ENCODE measurements around the gene PDF.
A peak's percentile ranks its signal among the peaks of the same experiment; 100 is the strongest.
"Not testable (repeated sequence)": the region's sequence is repeated elsewhere in the genome, so short reads cannot be mapped to it uniquely, and the experiment has no call there.

The PDF gene, protein sequence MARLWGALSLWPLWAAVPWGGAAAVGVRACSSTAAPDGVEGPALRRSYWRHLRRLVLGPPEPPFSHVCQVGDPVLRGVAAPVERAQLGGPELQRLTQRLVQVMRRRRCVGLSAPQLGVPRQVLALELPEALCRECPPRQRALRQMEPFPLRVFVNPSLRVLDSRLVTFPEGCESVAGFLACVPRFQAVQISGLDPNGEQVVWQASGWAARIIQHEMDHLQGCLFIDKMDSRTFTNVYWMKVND

DNA sequence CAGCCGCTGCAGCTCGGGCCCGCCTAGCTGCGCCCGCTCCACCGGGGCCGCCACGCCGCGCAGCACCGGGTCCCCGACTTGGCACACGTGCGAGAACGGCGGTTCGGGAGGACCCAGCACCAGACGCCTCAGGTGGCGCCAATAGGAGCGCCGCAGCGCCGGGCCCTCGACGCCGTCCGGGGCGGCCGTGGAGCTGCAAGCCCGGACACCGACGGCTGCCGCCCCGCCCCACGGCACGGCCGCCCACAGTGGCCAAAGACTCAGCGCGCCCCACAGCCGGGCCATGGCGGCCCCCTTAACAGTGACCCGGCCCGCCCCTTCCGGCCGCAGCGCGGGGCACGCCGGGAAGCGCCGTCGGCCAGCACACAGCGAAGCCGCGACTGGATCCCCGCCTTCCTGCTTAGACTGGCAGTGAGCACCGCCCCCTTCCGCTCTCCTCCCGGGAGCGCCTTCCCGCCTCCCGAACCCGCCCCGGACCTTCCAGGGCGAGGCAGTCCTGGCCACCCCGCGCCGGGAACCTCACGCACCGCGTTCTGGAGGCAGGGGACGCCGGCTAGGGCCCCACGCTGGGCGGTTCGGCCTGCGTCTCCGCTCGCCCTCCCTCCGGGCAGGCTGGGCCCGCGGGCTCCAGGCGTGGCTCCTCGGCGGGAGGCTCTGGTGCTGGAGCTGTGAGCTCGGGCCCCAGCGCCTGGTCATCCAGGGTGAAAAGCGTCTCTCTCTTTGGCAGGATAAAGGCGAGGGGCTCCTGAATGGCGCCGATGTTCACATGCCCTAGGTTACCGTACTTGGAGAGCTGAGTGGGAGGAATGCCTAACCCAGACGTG lies at the start of gene PDF:
TSS of gene PDF (minus strand) at position 303 of the 824 bp plus-strand sequence. CDS start at position 285, 18 bp downstream.
- peak; percentile 88 for DNase-seq

DNA sequence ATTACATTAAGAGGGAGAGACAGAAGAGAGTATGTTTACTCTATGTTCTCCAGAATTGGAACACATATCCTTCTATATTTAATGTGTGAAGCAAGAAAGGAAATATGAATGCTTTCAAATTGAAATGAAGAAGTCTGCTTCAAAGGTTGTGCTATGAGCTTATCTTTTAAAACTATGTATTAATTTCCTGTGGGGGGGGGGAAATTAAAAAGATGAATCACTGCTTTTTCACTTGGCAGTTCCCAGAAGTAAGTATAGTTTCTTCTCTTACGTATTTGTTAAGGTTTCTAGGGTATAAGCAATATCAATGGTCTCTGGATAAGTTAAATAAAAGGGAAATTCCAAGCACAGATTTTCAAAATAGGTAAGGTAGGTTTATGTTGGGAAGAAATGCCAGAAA lies 48.4 kb upstream of the PDF start:
- DNase-seq = no peak

DNA sequence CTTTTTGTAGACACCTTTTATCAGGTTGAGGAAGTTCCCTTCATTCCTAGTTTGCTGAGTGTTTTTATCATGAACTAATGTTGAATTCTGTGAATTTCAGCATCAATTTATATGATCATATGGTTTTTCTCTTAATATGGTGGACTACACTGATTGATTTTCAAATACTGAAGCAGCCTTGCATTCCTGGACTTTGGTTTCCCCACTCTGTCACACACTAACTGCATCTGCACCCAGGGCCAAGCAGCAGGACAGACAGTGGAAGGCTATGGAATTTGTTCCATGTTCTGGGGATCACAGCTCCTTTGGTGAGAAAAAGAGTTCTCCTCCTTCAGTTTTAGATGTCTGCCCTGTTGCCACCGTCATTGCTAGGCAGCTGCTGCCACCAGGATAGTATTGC lies 47.6 kb upstream of the PDF start:
- no peak for DNase-seq

DNA sequence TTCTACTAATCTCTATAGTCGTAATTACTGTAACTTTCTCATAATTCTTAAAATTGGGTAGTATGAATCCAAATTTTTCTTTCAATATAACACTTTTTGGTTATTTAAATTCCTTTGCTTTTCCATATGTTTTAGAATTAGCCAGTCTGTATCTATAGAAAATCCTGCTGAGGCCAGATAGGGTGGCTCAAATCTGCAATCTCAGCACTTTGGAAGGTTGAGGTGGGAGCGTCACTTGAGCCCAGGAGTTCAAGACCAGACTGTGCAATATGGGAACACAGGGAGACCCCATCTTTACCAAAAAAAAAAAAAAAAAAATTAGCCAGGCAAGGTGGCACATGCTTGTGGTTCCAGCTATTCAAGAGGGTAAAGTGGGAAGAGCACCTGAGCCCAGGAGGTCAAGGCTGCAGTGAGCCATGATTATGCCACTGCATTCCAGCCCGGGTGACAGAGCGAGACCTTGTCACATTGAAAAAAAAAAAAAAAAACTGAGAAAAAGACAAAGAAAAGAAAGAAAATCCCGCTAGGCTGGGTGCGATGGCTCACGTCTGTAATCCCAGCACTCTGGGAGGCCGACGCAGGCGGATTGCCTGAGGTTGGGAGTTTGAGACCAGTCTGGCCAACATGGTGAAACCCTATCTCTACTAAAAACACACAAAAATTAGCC lies 46.1 kb upstream of the PDF start:
- DNase-seq = no peak

DNA sequence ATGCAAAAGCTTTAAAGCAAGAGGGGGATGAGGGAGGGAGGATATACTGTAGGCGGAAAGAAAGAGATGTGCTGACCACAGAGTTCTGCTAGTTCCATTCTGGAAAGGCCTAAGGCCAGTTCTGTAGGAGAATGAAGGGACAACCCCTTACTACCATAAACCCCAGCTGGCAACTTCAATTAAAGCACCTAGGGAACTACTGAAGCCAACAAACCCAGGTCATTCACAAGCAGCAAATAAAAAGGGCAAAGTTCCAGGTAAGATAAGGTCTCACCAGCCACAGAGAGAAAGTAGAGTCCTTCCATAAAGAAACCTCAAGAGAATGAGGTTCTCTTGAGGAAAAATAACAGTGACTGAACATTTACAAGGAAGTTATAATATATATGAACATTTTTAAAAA lies 42.6 kb upstream of the PDF start:
- DNase-seq = no peak

DNA sequence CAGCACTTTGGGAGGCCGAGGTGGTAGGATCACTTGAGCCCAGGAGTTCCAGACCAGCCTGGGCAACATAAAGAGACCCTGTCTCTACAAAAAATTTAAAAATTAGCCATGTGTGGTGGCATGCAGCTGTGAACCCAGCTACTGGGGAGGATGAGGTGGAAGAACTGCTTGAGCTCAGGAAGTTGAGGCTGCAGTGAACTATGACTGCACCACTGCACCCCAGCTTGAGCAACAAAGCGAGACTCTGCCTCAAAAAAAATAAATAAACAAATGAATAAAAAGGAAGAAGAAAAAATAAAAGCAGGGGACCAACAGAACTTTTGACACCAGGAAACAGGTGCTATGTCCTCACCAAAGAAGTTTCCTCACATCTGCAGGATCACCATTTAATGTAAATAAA lies 41.2 kb upstream of the PDF start:
- DNase-seq = no peak

DNA sequence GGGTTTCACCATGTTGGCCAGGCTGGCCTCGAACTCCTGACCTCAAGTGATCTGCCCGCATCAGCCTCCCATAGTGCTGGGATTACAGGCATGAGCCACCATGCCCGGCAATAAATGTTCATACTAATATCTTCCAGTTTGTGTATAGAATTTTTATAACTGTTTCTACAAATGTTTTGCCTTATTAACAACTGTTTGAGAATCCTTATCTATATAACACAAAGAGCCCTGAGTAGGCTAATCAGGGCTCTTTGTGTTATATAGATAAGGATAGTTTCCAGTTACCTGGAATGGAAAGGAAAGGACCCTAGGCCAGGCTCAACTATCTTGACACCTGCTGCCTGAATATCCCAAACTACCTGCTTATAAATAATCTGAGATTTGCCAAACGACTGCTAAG lies 38.5 kb upstream of the PDF start:
- no peak for DNase-seq

DNA sequence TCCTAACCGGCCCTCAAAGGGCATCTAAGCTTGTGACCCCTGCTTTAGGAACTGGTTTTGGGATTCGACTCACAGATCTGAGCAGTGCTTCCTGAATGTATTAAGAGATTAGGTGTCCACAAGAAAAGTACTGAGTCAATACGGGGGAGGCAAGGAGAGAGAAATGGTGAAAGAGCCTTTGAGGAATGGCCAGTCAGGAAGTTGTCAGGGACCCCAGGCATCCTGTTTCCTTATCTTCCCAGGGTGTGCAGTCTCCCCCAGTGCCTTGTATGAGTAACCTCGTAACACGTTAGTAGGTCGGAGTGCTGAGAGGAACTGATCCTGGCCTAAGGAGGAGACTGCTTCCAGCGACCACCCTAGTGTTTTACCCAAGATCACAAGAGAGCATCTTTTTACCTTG lies 37.6 kb upstream of the PDF start:
- no peak for DNase-seq

DNA sequence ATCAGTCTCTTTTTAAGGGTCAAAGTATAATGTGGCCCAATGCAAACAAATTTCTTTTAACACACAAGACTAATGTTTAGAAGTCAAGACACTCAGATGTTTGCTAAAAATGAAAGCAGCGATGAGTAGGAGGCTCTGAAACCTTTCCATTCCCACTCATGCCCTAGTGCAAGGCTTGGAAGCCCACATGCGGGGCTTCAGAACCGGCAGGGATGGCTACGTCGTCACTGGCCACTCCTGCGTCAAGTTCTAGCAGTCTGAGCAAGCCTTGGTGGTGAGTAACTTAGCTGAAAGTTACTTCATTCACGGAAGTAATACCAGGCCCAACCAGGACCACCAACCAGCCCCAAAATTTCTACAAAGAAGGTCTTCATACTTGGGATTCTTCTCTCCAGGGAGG lies 36.0 kb upstream of the PDF start:
- no peak for DNase-seq

DNA sequence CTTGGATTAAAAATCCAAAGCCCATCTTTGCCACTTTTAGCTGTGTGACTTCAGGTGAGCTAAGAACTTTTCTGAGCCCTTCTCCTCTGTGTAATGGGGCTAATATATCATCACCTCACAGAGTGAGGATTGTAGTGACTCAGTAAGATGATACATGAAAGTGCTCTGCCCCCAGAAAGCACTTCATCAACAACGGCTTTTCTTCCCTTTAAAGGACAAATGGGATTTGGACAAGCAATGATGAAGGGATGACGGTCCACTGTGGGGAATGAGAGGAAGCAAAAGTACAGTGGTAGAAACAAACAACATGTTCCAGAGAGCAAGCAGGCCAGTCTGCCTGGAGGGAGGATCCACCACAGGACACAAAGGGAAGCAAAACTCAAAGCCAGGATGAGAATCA lies 35.5 kb upstream of the PDF start:
- DNase-seq = no peak

DNA sequence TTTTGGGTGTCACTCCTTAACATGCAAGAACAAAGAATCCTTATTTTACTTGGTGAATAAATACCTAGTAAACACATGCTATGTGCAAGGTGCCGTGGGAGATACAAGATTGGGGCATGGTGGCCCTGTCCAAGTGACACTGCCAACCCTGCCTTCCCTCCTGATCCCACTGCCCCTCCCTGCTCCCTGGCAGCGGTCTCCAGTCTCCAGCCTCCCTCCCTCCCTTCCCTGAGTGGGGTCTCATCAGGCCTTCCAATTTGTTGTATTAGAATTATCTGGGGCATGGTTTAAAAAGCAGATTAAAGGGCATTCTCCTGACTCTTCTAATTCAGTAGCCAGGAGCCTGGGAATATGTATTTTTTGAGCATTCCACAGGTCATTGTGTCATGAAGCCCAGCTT lies 33.7 kb upstream of the PDF start:
- no peak for DNase-seq

DNA sequence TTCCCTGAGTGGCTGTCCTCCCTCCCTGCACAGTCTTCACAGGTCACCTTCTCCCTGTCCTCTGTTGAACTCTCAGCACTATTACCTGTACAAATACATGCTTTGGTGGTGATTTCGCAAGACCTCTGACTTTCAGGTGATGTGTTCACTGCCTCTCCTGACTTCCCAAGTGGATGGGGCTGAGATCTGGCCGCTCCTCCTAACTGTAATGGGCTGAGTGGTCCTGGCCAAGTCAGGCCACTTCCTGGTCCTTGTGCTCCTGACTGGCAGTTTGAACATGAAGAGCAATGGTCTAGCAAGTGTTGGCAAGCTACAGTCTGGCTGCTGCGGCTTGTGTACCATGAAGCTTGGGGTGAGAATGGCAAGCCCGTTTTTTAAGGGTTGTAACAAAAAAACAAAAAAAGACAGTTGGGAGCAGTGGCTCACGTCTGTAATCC lies 32.9 kb upstream of the PDF start:
- DNase-seq = no peak

DNA sequence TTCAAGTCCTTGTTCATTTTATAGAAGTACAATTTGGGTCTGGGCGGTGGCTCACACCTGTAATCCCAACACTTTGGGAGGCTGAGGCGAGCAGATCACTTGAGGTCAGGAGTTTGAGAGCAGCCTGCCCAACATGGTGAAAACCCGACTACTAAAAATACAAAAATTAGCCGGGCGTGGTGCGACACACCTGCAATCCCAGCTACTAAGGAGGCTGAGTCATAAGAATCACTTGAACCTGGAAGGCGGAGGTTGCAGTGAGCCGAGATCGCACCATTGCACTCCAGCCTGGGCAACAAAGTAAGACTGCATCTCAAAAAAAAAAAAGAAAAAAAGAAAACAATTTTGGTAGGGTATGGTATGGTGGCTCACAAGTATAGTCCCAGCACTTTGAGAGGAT lies 29.7 kb upstream of the PDF start:
- DNase-seq = not testable (repeated sequence)

DNA sequence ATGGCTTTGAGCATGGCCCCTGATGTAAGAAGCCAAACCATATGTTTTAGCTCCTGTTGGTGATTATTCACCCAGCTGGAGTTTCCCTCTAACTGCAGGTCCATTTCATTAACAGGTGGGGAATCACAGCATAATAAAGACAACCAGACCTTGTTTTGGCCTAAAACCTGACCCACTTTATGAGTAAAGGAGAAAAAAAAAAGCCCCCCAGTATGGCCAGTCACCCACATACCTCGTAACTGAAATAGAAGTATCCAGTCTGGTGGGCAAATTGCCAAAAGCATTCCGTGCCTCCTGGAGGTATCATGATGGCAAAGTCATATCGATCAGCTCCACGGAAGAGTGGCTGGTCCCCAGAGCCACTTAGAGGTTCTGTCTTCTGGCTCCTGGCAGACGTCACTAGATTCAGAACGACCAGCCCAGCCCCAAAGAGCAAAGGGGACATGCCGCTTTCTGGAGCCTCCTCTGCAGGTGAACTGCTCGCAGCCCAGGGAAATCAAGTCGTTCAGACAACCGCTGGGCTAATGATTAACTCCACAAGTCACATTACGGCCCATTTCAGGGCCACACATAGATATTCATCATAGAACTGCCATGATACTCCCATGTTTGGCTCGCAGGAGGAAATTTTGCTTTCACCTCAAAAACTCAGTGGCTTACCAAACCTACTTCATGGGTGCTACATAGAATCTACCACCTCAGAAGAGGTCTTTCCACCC lies 21.1 kb upstream of the PDF start, which contains the start of gene TMED6:
TSS of gene TMED6 (minus strand) at position 478 of the 719 bp plus-strand sequence. CDS start at position 445, 33 bp downstream.
- no peak for DNase-seq

DNA sequence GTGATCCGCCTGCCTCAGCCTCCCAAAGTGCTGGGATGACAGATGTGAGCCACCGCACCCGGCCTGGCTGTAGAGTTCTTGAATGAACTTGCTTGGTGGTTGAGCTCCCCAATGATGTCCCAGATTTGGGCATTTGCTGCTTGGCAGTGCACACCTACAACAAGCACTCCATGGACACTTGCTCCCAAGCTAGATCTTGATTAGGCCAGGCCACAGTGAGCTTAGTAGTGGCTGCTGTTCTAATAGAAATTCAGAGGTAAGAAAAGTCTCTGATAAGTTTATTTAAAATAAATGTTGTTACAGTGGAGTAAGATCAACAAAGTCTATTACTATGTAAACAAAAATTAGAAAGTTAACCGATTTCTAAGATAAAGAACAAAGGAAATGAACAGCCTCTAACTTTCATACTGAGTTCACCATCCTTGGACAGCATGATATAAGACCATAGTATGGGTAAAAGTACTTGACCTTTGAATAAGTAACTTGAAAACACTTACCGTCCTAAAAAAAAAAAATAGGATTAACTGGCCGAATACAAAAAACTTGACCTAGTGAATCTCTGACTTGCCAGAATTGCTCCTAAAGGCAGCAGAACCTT lies 20.2 kb upstream of the PDF start:
- DNase-seq = no peak

DNA sequence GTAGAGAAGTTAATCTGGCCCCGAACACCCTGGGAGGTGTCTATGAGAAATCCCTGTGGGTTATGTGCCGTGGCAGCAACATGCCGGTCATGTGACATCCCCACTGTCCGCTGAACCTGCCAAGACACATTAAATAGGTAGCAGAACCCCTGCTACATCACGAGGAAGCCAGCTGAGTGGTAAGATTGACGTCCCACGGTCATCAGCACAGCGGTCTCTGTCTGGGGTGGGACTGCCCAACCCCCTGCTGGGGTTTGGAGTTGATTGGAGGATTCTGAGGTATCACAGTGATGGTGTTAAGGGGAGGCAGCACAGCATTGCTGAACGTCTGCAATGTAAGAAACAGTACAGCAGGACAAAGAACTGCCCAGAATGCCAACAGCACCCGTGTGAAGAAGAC lies 19.1 kb upstream of the PDF start:
- no peak for DNase-seq

DNA sequence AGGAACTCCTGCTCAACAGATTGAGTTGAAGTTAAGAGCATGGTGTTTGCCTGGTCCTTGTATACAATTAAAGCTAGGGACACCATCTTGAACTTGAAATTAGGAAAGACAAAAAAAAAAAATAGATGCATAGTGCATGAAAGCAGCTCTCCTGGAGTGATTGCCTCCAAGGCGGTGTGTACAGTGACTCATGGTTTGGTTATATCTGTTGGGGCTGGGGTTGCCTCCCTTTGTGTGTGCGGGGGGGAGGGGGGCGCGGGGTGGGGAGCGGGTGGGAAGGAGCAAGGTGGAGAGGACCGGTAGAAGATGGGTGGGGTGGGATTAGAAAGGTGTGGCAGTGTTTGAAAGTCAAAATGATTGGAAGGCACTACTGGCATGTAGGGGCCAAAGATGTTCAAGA lies 17.8 kb upstream of the PDF start:
- no peak for DNase-seq

DNA sequence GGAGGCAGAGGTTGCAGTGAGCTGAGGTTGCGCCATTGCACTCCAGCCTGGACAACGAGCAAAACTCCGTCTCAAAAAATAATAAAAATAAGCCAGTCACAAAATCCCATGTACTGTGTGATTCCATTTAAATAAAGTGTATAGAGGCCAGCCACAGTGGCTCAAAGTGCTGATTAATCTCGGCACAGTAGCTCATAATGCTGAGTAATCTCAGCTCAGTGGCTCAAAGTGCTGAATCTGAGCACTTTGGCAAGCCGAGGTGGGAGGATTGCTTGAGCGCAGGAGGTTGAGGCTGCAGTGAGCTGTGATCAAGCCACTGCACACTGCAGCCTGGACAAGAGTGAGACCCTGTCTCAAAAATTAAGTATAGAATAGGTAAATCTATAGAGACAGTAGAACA lies 16.3 kb upstream of the PDF start:
- DNase-seq = no peak

DNA sequence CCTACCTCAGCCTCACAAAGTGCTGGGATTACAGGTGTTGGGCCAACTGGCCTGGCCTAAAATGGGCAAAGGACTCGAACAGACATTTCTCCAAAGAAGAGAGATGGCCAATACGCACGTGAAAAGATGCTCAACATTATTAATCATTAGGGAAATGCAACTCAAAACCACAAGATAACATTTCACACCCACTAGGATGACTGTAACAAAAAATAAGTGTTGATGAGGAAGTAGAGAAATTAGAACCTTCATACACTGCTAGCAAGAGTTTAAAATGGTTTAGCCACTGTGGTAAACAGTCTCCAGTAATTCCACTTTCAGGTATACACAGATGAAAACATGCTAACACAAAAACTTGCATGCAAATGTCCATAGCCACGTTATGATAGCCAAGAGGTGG lies 15.5 kb upstream of the PDF start:
- no peak for DNase-seq

DNA sequence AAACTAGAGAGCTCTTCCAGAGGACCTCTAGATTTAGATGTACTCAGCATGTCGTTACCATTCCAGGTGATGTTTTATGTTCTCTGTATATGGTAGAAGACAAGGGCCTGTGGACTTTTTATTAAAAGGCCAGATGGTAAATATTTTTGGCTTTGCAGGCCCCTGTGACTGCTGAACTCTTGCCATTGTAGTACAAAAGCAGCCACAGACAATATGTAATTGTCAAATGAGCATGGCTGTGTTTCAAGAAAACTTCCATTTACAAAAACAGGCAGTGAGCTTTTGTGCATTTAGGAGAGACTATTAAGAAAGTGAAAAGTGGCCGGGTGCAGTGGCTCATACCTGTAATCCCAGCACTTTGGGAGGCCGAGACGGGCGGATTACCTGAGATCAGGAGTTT lies 13.8 kb upstream of the PDF start:
- no peak for DNase-seq

DNA sequence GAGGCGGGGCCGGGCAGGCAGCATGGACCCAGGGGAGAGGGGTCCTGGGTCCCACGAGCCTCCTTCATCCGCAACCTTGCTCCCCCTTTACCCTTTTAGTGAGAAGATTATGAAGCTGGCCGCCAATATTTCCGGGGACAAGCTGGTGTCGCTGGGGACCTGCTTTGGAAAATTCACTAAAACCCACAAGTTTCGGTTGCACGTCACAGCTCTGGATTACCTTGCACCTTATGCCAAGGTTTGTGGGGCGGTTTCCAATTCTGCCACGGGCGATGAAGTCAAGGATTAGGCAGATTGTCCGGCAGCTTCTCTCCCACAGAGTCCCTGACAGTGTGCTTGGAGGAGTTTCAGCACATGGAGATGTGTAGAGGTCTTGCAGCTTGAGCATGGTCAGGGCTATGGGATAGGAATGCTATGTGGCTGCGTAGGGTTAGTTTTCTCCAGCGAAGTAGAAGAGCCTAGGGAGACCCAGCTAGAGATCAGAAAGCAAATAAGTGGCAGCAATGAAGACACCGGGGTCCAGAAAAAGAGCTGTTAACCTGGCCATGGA lies 9.8 kb upstream of the PDF start:
- DNase-seq = no peak

DNA sequence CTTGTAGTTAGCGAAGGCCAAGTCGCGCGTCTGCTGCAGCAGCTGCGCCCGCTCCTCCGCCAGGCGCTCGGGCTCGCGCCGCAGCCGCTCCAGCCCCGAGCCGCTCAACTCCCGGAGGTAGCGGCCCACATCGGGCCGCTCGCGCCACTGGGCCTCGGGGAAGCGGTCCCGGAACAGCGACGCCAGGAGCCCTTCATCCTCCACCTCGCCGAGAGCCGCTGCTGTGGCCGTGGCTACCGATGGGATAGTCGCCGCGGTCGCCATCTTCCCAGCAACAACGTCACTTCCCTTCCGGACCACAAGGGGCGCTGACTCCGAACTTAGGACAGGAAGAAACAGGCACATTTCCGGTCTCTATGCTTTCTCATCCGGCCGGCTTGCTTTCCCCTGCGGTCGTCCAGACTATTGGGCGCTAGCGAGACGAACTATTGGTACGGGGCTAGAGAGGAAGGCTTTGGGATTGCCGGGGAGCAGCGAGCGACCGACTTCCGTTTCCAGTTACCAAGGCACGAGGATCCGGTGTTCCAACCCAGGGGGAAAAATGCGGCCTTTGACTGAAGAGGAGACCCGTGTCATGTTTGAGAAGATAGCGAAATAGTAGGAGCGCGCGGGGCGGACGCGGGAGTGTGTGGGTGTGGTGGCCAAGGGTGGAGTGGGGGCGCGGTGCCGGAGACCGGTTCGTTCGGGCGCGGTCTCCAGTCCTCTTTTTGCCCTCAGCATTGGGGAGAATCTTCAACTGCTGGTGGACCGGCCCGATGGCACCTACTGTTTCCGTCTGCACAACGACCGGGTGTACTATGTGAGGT lies 9.1 kb upstream of the PDF start, which contains the start of the genes COG8 and NIP7:
TSS of gene COG8 (minus strand) at position 276 of the 806 bp plus-strand sequence. CDS start at position 264, 12 bp downstream.
TSS of gene NIP7 (plus strand) at position 484 of the 806 bp plus-strand sequence. CDS start at position 542, 58 bp downstream.
- peak; percentile 98 for DNase-seq

Data from DMS153 (cell line).